GM18508 (cell line): Measurements from ENCODE around the gene BRK1.
"Not testable (repeated sequence)": the region's sequence is repeated elsewhere in the genome, so short reads cannot be mapped to it uniquely, and the experiment has no call there.

Experiments
- ATAC-seq: cut with Tn5 transposase; IDR thresholded peaks from one replicate; pipeline ENCODE4 v1.9.1; 2021; ENCODE audit warnings: moderate number of reproducible peaks; ENCODE audit not compliant: insufficient read depth, unreplicated experiment

BRK1 gene

GRCh38 chr3:10175334-10175733 lies 59.9 kb downstream of the BRK1 start:
- ATAC-seq = not testable (repeated sequence)

- ATAC-seq = not testable (repeated sequence)
Observed at GRCh38 chr3:10176150-10176549, 60.7 kb downstream of the BRK1 start.
